RWPE1 (cell line): ENCODE data around the gene PTPRB.

Experiments used
- CTCF ChIA-PET: fragments of 350-600 bp; sonication (Branson Sonifier 250); formaldehyde crosslinking; extraction: SDS; loops from one replicate; lab custom pipeline; 2021; lab: Yijun Ruan, JAX
- POLR2A ChIA-PET: fragments of 400-600 bp; formaldehyde crosslinking; extraction: SDS; loops from one replicate; lab custom pipeline; 2020; ENCODE audit warnings: antibody characterized with exemption; ENCODE audit not compliant: low non-redundant PET; lab: Yijun Ruan, JAX
- DNase-seq: peaks from one replicate; pipeline ENCODE4 v3.0.0; 2012; ENCODE audit warnings: low spot score
- H3K27ac ChIP-seq: fragments of 450-650 bp; 2 replicates; pipeline ENCODE4 v1.5.1; 2017
- CTCF ChIP-seq: fragments of 450-650 bp; conservative IDR thresholded peaks from 2 replicates; pipeline ENCODE4 v1.5.1; 2017; ENCODE audit warnings: low read depth, mild to moderate bottlenecking

The PTPRB gene

GRCh38 chr12:70660002-70660604, 22.9 kb upstream of the PTPRB start:
- DNase-seq: no peak
- TF ChIP-seq CTCF: no peak
- POLR2A ChIA-PET: no interaction called here
- CTCF ChIA-PET: no interaction called here
- H3K27ac ChIP-seq: no peak overlapping the region

GRCh38 chr12:70659077-70659606, 21.9 kb upstream of the PTPRB start:
- no peak overlapping the region for H3K27ac ChIP-seq
- ChIA-PET POLR2A (no interaction called here), CTCF (interaction anchor here (0.7 kb wide), 1 partner anchor 23 kb away, joined by 3 read pairs; no protein-coding TSS in a partner anchor)

GRCh38 chr12:70657616-70658286, 20.5 kb upstream of the PTPRB start:
- DNase-seq: no peak
- TF ChIP-seq CTCF: no peak
- H3K27ac ChIP-seq: no peak overlapping the region
- ChIA-PET CTCF (interaction anchor here (0.6 kb wide), 1 partner anchor 56 kb away, joined by 3 read pairs; no protein-coding TSS in a partner anchor), POLR2A (no interaction called here)

More at GRCh38 chr12:70659077-70659606, 21.9 kb upstream of the PTPRB start:
- no peak for DNase-seq
- no peak for TF ChIP-seq CTCF

- DNase-seq: no peak
- no peak for TF ChIP-seq CTCF
- H3K27ac ChIP-seq: no peak overlapping the region
- ChIA-PET POLR2A (no interaction called here), CTCF (no interaction called here)
Measured at GRCh38 chr12:70652451-70652850, 15.2 kb upstream of the PTPRB start.

- ChIA-PET POLR2A (no interaction called here), CTCF (no interaction called here)
- DNase-seq: no peak
- TF ChIP-seq CTCF: no peak
- no peak overlapping the region for H3K27ac ChIP-seq
Measured at GRCh38 chr12:70648831-70649230, 11.6 kb upstream of the PTPRB start.

- DNase-seq: no peak
- POLR2A ChIA-PET: no interaction called here
- CTCF ChIA-PET: no interaction called here
- H3K27ac ChIP-seq: no peak overlapping the region
- no peak for TF ChIP-seq CTCF
Measured at GRCh38 chr12:70648191-70648590, 11.0 kb upstream of the PTPRB start.
